ENCODE measurements around the gene ZNF865. TPM values are rescaled to one million over a fixed set of nuclear protein-coding genes. Genes with fewer than 3 reads are reported as not detected.

The ZNF865 gene
- total and polyA plus RNA-seq, 2 of the 8 experiments (the other 6 are each of a cell fraction or from before 2014, with no cell fraction given), result 3.5 to 13.6 TPM

DNA sequence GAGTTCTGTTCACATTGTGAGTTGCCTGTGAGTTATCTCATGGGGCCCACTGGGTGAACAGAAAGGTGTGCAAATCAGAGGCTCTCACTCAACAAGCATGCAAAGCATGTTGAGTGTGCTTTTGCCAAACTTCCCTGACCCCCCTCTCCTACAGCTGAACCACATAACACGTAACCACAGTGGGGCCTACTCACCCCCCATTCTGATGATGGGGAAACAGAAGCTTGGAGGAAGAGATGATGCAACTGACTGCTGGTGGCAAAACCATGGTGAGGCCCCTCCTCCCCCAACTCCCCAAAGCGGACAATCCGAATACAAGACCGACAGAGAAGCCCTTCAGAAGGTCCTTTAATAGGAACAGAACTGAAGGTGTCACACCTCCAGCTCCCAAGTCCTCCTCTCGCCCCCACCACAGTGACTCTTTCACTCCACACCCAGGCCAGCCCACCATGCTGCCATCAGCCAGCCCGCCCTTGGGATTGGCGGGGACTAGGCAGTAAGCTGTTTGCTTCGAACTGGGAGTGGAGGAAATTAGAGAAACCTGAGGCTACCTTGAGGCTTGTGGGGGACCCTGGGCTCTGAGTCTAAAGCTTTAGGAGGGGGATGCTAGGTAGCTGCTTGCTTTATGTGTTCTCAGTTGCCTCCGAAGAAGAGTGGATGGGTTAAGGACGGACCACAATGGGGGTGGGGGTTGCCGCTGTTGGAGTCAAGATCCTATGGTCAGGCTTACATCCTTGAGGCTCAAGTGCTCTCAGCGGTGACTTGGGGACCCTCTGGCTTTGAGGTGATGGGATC, 15.2 kb downstream of the ZNF865 start:
- no peak overlapping the region for H4K5ac ChIP-seq (ENCODE audit: insufficient read length, low read depth, low read length)
- 89% methylated on average over 12 of the region's 12 CpGs; no CpG with 5 or more reads in 1 of the 2 experiments for WGBS, 2 experiments (ENCODE audit: extremely low coverage in 1 of 2, insufficient coverage in 1 of 2, insufficient read length in 1 of 2, insufficient replicate concordance in 2 of 2, low coverage in 1 of 2, low lambda C conversion rate in 2 of 2, missing lambda C conversion rate in 1 of 2)
- DNase-seq (ENCODE audit: low read depth in 1 of 2, low spot score in 2 of 2) (no peak), FAIRE-seq (no peak)
- H2BK120ac ChIP-seq (replicated peaks; ENCODE audit: low read depth, low read length), result no peak overlapping the region
- no peak overlapping the region for H2AK5ac ChIP-seq (ENCODE audit: low read depth, low read length)
- H3K27ac ChIP-seq (ENCODE audit: low read depth, low read length), result no peak overlapping the region
- H3K9me3 ChIP-seq (ENCODE audit: insufficient read depth in 2 of 2, low read depth in 1 of 2, low read length in 1 of 2), result no peaks in the 10 kb centered on the region; a peak in 1 of 4 replicates
- no peak overlapping the region for H2AFZ ChIP-seq (ENCODE audit: low read length)
- H3K23me2 ChIP-seq (ENCODE audit: low read depth, low read length), result no peaks in the 10 kb centered on the region
- no peak overlapping the region for H3K4me3 ChIP-seq (ENCODE audit: extremely low read depth in 1 of 4, insufficient read depth in 2 of 4, low read depth in 3 of 4, low read length in 4 of 4)
- H4K8ac ChIP-seq (ENCODE audit: extremely low read depth, insufficient read depth, low read length), result no peak overlapping the region
- H2BK5ac ChIP-seq (ENCODE audit: low read depth, low read length), result no peak overlapping the region
- POLR2A ChIA-PET (ENCODE audit: partially characterized antibody), result interaction anchor here (0.5 to 6.8 kb wide), 12 partner anchors 9 to 507 kb away, joined by 3 to 32 read pairs (median 4); partner anchors contain the start of genes FIZ1, UBE2S, ZNF524 and ZNF865
- H3K4me1 ChIP-seq (replicated peaks in 1 of 4; ENCODE audit: control insufficient read depth in 3 of 4, insufficient read depth in 4 of 4, low read length in 3 of 4), result peaks cover 0 to 3% (median 0%) of the 10 kb centered on the region in 4 experiments; a peak in 3 of 7 replicates
- no peaks in the 10 kb centered on the region for H3K79me2 ChIP-seq (ENCODE audit: control insufficient read depth in 1 of 2, insufficient read depth in 2 of 2, low read length in 2 of 2)
- H3K27me3 ChIP-seq (replicated peaks in 1 of 4; ENCODE audit: control insufficient read depth in 3 of 4, extremely low read depth in 1 of 4, insufficient read depth in 3 of 4, low read length in 3 of 4), result peaks cover 0 to 2% (median 0%) of the 10 kb centered on the region in 4 experiments; a peak in 1 of 7 replicates
- TF ChIP-seq JUN (IDR thresholded peaks at IDR 0.05; ENCODE audit: low read depth, low read length), result no peak
- peak in 1 of 2 experiments; percentile 29; a peak in 2 of 3 replicates for TF ChIP-seq POLR2A (IDR thresholded peaks at IDR 0.05; ENCODE audit: control extremely low read depth in 1 of 2, low read depth in 2 of 2, low read length in 2 of 2)
- no peak overlapping the region for H3K9ac ChIP-seq (replicated peaks in 1 of 4; ENCODE audit: extremely low read depth in 1 of 4, low read depth in 3 of 4, low read length in 3 of 4)
- no peak overlapping the region for H3K18ac ChIP-seq (ENCODE audit: extremely low read depth, low read length)
- no peak overlapping the region for H2BK15ac ChIP-seq (ENCODE audit: low read length)
- CTCF ChIA-PET (ENCODE audit: partially characterized antibody), result interaction anchor here (0.6 to 8.0 kb wide), 4 partner anchors 9 to 478 kb away, joined by 3 to 38 read pairs (median 6); no protein-coding TSS in a partner anchor
- peaks cover 1 to 5% of the 10 kb centered on the region in 2 experiments for H4K20me1 ChIP-seq (replicated peaks in 1 of 2; ENCODE audit: control insufficient read depth in 1 of 2, insufficient read depth in 2 of 2, low read length in 2 of 2)
- H3K14ac ChIP-seq (ENCODE audit: insufficient read length), result no peak overlapping the region
- no peak overlapping the region for H3K4ac ChIP-seq (replicated peaks; ENCODE audit: insufficient read length, low read depth, low read length)
- H2BK12ac ChIP-seq (ENCODE audit: low read depth, low read length), result no peak overlapping the region
- H2BK20ac ChIP-seq (ENCODE audit: low read length), result no peak overlapping the region
- peaks cover 0 to 22% (median 4%) of the 10 kb centered on the region in 4 experiments; a peak in 6 of 8 replicates for H3K36me3 ChIP-seq (ENCODE audit: control insufficient read depth in 2 of 4, insufficient read depth in 4 of 4, low read length in 3 of 4)
- H3K56ac ChIP-seq (replicated peaks; ENCODE audit: insufficient read length, low read depth, low read length), result no peak overlapping the region
- H3K23ac ChIP-seq (ENCODE audit: insufficient read length), result no peak overlapping the region
- H3K79me1 ChIP-seq (ENCODE audit: low read depth, low read length), result no peaks in the 10 kb centered on the region
- no peak overlapping the region for H4K91ac ChIP-seq (replicated peaks; ENCODE audit: insufficient read length, low read length)
- H3K4me2 ChIP-seq (ENCODE audit: insufficient read depth in 1 of 2, low read depth in 2 of 2, low read length in 2 of 2), result no peak overlapping the region

Data from H1 (cell line).